HG03565 (cell line): ENCODE measurements around the gene TMPRSS11D.

Source experiments
- ATAC-seq: cut with Tn5 transposase; IDR thresholded peaks from one replicate; pipeline ENCODE4 v1.9.1; 2021; ENCODE audit warnings: mild to moderate bottlenecking, moderate library complexity; ENCODE audit not compliant: unreplicated experiment

The TMPRSS11D gene

GRCh38 chr4:67883902-67884301, at the start of gene TMPRSS11D:
TMPRSS11D (minus strand) TSS chr4:67884002; CDS start chr4:67883933, 69 bp downstream.
- no peak for ATAC-seq

GRCh38 chr4:67933038-67933437, 49.2 kb upstream of the TMPRSS11D start:
- no peak for ATAC-seq

GRCh38 chr4:67931256-67931655, 47.5 kb upstream of the TMPRSS11D start:
- ATAC-seq: no peak

GRCh38 chr4:67929426-67929825, 45.6 kb upstream of the TMPRSS11D start:
- ATAC-seq: no peak

- no peak for ATAC-seq
Measured at GRCh38 chr4:67928546-67928945, 44.7 kb upstream of the TMPRSS11D start.

GRCh38 chr4:67927251-67927650, 43.4 kb upstream of the TMPRSS11D start:
- ATAC-seq: no peak

GRCh38 chr4:67926485-67926884, 42.7 kb upstream of the TMPRSS11D start:
- no peak for ATAC-seq

- no peak for ATAC-seq
Measured at GRCh38 chr4:67922697-67923096, 38.9 kb upstream of the TMPRSS11D start.

GRCh38 chr4:67918428-67918827, 34.6 kb upstream of the TMPRSS11D start:
- peak; percentile 53 for ATAC-seq

- no peak for ATAC-seq
Measured at GRCh38 chr4:67915400-67915966, 31.7 kb upstream of the TMPRSS11D start.

- ATAC-seq: no peak
Measured at GRCh38 chr4:67912080-67912479, 28.3 kb upstream of the TMPRSS11D start.

GRCh38 chr4:67911638-67912037, 27.8 kb upstream of the TMPRSS11D start:
- ATAC-seq: no peak

- no peak for ATAC-seq
Measured at GRCh38 chr4:67911141-67911540, 27.3 kb upstream of the TMPRSS11D start.

GRCh38 chr4:67910585-67910905, 26.7 kb upstream of the TMPRSS11D start:
- ATAC-seq: no peak

GRCh38 chr4:67909905-67910584, 26.2 kb upstream of the TMPRSS11D start:
- peak; percentile 63 for ATAC-seq

- ATAC-seq: no peak
Measured at GRCh38 chr4:67907650-67908049, 23.8 kb upstream of the TMPRSS11D start.

- ATAC-seq: no peak
Measured at GRCh38 chr4:67899096-67899495, 15.3 kb upstream of the TMPRSS11D start.

- ATAC-seq: no peak
Measured at GRCh38 chr4:67897686-67898085, 13.9 kb upstream of the TMPRSS11D start.

- ATAC-seq: no peak
Measured at GRCh38 chr4:67896421-67897065, 12.7 kb upstream of the TMPRSS11D start.

- no peak for ATAC-seq
Measured at GRCh38 chr4:67894659-67895058, 10.9 kb upstream of the TMPRSS11D start.

- no peak for ATAC-seq
Measured at GRCh38 chr4:67892905-67893304, 9.1 kb upstream of the TMPRSS11D start.

- ATAC-seq: no peak
Measured at GRCh38 chr4:67892253-67892652, 8.5 kb upstream of the TMPRSS11D start.
